ENCODE results near the gene SUOX. TPM values are rescaled to one million over a fixed set of nuclear protein-coding genes. Genes with fewer than 3 reads are reported as not detected.
A peak's percentile ranks its signal among the peaks of the same experiment; 100 is the strongest.

SUOX gene
- 28.1 TPM for total RNA-seq
- long read RNA-seq, transcript SUOX-202 (4 exons, 2,306 nt) = minor isoform, 6 of 25 reads
- long read RNA-seq, transcript SUOX-201 (5 exons, 2,364 nt) = major isoform, 11 of 25 reads
- long read RNA-seq, partial matches to known transcripts = 1 of 25 reads
- long read RNA-seq, other reads (novel, unspliced or antisense) = 1 of 25 reads

DNA sequence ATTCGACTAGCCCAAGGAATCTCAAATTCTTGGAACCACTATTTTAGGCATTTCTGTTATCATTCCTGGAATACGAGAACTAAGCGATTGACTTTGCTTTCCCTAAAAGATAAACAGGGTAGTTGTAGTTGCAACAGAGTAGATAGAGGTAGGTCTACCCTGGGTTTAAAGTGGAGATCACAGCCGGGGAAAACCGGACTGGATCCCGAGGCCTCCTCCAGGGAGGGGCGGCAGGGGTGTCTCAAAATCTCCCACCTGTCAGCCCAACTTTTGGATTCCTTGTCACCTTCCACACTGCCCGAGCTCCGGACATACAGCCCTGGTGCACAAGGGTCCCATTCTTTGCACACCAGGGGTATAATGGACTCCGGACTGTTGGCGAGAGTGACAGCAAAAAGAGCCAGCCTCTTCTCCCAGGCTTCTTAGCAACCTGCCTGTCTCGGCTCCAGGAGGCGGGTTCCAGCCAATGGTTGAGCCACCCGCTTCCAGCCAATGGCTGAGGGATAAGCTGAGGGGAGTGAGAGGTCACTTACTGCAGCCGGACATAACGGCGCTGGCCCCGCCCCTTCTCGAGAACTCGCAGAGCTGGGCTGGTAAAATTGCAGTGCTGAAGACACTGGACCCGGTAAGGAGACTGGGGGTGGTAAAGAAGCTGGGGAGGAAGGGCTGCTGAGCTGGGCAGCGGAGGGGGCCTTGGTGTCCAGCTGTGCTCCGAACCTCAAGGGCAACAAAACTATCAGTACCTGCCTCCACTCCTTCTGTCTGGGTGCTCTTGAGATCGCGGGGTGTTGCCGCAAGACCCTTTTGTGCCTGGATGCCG is at the start of gene SUOX:
TSS of gene SUOX (plus strand) at position 562 of the 820 bp plus-strand sequence. CDS start 4,946 bp downstream, outside the sequence.
- ATAC-seq = peak; percentile 99
- intact Hi-C loops (cut with DNase I) = loop anchor here (1.0 to 5.0 kb wide), 3 partner anchors 32 to 105 kb away; partner anchors contain the start of genes PA2G4 and RPS26
- peak; percentile 98 for DNase-seq (ENCODE audit: missing footprints)

DNA sequence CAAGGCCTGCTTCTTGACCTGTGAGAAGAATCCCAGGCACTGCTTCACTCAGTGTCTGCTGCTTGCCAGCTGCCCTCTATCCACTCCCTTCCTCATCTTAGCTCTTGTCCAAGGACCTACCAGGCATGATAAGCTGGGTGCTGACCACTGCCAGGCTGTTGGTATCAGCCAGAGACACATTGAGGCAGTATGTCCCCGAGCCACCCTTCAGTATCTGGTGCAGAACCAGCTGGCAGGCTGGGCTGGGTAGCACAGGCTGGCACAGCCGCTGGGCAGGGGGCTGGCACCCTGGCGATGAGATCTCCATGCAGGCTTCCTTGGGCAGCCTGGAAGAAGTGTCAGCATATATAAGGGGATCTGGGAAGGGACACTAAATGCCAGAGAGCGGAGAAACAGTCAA is 41.7 kb upstream of the SUOX start:
- DNase-seq (ENCODE audit: missing footprints) = no peak
- ATAC-seq = peak; percentile 35
- intact Hi-C loops (cut with DNase I) = no loop called here

- no peak for ATAC-seq
- intact Hi-C loops (cut with DNase I) = no loop called here
- DNase-seq (ENCODE audit: missing footprints) = no peak
Observed at GRCh38 chr12:55955800-55956508, 41.1 kb upstream of the SUOX start.

DNA sequence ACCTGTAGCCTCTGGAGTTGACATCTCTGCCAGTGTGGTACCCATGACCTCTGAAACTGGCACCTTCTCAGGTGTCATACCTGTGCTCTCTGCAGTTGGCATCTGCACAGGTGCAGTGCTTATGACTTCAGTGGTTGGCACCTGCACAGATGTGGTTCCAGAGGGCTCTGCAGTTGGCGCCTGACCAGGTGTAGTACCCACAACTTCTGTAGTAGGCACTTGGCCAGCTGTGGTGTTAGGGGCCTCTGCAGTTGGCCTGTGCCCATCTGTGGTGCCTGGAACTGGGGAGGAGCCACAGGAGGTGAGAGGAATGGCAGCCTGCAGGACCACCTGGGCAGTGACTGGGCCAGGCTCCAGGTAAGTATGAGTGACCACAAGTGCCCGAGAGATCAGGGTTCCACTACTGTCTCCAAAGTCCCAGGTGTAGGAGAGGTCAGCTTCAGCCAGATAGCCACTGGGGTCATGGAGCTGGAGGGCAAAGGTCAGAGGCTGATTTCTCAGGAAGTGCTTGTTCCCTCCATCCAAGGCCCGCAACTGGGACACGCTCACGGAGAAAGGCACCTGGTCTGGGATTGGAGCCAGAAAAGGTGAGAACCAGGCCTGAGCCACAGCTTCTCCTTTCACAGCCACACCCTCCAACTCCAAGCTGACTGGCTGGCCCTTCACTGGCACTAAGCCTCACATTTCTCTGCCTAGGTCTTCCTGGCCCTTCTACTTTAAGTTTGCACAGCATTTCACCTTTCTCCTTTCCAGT is 39.8 kb upstream of the SUOX start:
- intact Hi-C loops (cut with DNase I) = no loop called here
- no peak for ATAC-seq
- no peak for DNase-seq (ENCODE audit: missing footprints)

GRCh38 chr12:55963760-55964159 is 33.3 kb upstream of the SUOX start:
- DNase-seq (ENCODE audit: missing footprints) = no peak
- intact Hi-C loops (cut with DNase I) = no loop called here
- ATAC-seq = no peak

DNA sequence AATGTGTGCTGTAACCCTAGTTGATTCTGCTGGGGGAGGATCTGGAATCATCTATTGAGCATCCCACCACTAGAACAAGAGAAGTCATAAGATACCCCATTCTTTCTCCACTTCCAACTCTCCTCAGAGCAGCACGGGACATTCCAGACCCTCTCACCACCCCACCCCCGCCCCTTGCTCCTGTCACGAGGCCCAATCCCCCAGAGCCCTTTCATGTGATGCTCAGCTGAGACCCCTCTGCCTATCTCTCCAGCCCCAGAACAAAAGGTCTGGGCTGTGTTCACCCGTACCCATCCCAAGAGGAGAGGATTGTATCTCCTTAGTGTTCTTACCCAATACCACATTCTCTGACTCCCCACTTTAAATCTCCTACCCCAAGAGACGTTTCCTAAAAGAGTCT is 31.8 kb upstream of the SUOX start:
- DNase-seq (ENCODE audit: missing footprints) = no peak
- no peak for ATAC-seq
- intact Hi-C loops (cut with DNase I) = no loop called here

DNA sequence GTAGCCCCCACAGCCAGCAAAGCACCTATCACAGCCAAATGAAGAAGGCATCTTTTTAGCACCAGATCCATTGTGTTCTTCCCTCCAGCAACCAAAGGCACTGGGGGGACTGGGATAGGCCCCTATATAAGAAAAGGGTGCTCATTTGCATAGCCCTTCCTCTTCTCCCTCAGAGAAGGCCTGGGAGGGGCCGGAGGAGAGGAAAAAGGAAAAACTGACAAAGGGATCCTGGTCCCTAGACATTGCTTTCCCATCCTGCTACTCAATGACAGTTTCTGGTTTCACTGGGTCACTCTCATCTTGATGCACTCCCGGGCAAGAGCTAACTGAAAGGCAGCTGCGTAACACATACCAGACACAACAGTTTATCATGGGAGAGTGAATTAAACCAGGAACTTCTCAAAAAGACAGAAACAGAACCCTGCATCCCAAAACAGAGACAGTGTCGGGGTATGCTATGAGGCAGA is 31.1 kb upstream of the SUOX start, which contains the start of gene PMEL:
TSS of gene PMEL (minus strand) at position 102 of the 467 bp plus-strand sequence. CDS start at position 71, 31 bp downstream.
- intact Hi-C loops (cut with DNase I) = loop anchor here (2.0 kb wide), 1 partner anchor 33 kb away; no protein-coding TSS in a partner anchor

GRCh38 chr12:55966408-55967281 is 30.4 kb upstream of the SUOX start, which contains the start of gene CDK2:
TSS of gene CDK2 (plus strand) at chr12:55966830. CDS start at chr12:55967009, 179 bp downstream.
- DNase-seq (ENCODE audit: missing footprints) = peak; percentile 95
- peak; percentile 95 for ATAC-seq
- intact Hi-C loops (cut with DNase I) = loop anchor here (2.0 kb wide), 1 partner anchor 34 kb away; no protein-coding TSS in a partner anchor

More for the DNA sequence above, 31.1 kb upstream of the SUOX start, which contains the start of gene PMEL:
- peak; percentile 6 for ATAC-seq
- DNase-seq (ENCODE audit: missing footprints) = no peak

DNA sequence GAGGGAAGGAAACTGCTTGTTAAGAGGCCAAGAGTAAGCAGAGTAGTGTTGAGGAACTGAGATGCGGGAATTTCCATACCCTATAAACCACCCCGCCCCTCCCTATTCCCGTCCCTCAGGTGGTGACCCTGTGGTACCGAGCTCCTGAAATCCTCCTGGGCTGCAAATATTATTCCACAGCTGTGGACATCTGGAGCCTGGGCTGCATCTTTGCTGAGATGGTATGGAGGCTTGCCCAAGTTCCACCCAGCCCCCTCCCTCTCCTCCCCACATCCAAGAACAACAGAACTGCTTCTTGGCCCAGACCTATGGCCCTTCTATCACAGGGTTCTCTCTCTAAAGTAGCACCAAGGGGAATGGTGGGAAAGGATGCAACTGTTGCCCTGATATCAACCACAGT is 27.7 kb upstream of the SUOX start:
- ATAC-seq = no peak
- DNase-seq (ENCODE audit: missing footprints) = no peak
- intact Hi-C loops (cut with DNase I) = no loop called here

- no peak for ATAC-seq
- intact Hi-C loops (cut with DNase I) = no loop called here
- no peak for DNase-seq (ENCODE audit: missing footprints)
Observed at GRCh38 chr12:55970775-55971174, 26.3 kb upstream of the SUOX start.

- DNase-seq (ENCODE audit: missing footprints) (no peak), ATAC-seq (no peak)
- intact Hi-C loops (cut with DNase I) = loop anchor here (2.0 kb wide), 1 partner anchor 45 kb away; the partner anchor contains the start of gene PYM1
Observed at GRCh38 chr12:55972042-55972441, 25.0 kb upstream of the SUOX start.

GRCh38 chr12:55972456-55972855 is 24.6 kb upstream of the SUOX start:
- no peak for ATAC-seq
- intact Hi-C loops (cut with DNase I) = loop anchor here (2.0 kb wide), 1 partner anchor 46 kb away; the partner anchor contains the start of gene PYM1

GRCh38 chr12:55972911-55973598 is 24.0 kb upstream of the SUOX start:
- ATAC-seq = no peak
- DNase-seq (ENCODE audit: missing footprints) = no peak
- intact Hi-C loops (cut with DNase I) = loop anchor here (2.0 kb wide), 1 partner anchor 46 kb away; the partner anchor contains the start of gene PYM1

More at GRCh38 chr12:55972456-55972855, 24.6 kb upstream of the SUOX start:
- no peak for DNase-seq (ENCODE audit: missing footprints)

DNA sequence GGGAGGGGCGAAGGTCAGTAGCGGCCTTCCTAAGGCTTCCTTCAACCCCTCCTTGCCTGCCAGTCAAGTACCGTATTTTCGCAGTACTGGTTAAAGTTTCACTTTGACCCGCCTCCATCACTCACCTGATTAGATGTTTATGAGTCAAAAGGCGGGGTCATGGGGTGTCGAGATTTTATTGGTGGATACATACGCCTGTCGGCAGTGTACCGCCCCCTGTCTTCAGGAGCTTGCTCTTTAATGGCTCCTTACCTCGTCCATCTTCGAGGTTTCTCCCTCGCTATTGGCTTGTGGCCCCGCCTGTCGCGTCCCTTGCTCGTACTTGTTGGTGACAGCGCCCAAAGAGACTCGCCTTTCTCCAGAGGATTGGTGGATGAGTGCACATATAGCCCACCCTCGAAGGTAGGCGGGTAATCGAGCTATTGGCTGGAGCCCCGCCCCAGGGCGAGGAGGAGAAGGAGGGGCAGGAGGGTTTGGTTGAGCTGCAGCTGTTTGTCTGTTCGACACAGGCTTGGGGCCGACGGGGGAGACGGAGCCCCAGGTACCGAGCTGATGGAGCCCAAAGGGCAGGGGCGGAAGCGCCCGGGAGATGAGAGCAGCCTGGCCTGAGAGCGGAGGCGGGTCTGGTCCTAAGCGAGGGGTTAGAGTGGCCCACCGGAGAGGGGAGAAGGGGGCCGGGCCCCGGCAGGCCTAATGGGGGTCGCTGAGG is 23.3 kb upstream of the SUOX start, which contains the start of gene RAB5B:
TSS of gene RAB5B (plus strand) at position 480 of the 709 bp plus-strand sequence. CDS start 12,883 bp downstream, outside the sequence.
- ATAC-seq = peak; percentile 95
- intact Hi-C loops (cut with DNase I) = loop anchor here (2.0 kb wide), 1 partner anchor 47 kb away; the partner anchor contains the start of gene PYM1

GRCh38 chr12:55974308-55974730 is 22.8 kb upstream of the SUOX start:
- DNase-seq (ENCODE audit: missing footprints) (no peak), ATAC-seq (peak; percentile 37)
- intact Hi-C loops (cut with DNase I) = no loop called here

More for the DNA sequence above, 23.3 kb upstream of the SUOX start, which contains the start of gene RAB5B:
- DNase-seq (ENCODE audit: missing footprints) = peak; percentile 99

GRCh38 chr12:55978393-55978792 is 18.7 kb upstream of the SUOX start:
- no peak for ATAC-seq
- intact Hi-C loops (cut with DNase I) = no loop called here
- no peak for DNase-seq (ENCODE audit: missing footprints)
